NCI-H510A (cell line): Measurements from ENCODE around the gene ARHGAP15.

Experiments used
- DNase-seq: peaks from one replicate; lab custom pipeline; 2025; lab: John Stamatoyannopoulos, UW

The ARHGAP15 gene

DNA sequence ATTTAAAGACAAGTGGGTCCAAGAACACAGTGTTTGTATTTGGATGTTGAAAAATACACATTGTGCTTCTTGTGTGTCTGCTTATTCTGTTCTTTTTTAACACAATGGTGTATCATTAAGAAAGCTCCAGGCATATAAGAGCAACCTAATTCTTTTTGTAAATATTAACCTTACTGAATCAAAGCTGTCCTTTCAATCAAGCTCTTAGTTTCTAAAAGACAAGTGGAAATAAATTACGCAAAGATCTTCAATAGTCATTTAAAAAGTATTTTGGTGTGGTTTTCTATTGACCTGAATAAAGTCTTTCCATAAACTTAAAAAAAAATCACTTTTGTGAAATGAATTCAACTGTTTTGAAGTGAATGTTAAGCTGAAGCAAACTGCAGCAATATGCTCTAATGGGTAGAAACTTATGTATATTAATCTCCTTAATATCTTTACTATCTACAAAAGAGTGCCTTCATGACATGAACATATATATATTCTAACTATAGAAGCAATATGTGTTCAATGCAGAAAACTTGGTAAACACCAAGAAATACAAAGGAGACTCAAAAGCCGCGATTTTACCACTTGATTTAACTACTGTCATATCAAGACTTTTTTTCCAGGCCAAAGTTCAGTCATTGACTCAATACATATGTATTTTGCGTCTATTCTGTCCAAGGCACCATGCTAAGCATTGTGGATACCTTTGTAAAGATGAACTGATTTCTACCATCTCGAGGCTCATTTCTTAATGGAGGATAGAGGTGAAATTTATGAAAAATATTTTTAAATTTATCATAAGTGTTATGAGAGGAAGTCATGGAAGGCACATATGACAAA, 97.7 kb downstream of the ARHGAP15 start:
- no peak for DNase-seq

DNA sequence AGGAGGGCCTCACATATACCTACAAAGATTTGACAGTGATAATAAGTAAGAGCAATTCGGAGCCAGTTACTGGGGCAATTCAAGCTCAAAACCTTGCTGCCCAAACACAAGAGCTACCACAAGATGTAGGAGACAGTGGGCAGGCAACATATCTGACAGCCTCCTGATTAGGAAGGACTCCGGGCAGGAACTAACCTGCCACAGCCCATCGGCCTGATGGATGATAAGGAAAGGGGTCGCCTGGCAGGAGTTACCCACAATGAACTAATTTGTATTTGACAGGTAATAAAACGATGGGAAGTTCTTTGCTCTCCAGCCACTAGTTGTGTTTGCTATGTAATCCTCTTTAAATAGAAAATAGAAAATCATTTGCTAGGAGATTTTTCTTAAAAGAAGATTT, 100.2 kb downstream of the ARHGAP15 start:
- no peak for DNase-seq

DNA sequence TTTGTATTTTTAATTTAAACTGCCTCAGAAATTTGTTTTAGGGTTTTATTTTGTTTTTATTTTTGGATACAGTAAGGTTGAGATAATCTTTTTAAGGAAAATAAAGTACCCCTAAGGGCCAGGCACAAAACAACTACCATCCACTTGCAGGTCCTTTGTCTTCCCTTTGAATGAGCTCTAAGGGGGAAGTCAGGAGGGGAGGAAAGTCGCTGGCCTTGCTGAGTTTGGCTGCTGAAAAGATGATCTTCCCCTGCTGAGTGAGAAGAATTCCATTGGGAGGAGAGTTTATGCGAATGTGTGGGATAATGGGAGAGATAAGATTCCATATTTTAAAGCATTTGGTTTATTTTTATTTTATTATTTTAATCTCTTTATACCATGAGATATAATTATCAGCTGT, 100.7 kb downstream of the ARHGAP15 start:
- DNase-seq, result no peak

- no peak for DNase-seq
Observed at GRCh38 chr2:143230506-143231253, 101.5 kb downstream of the ARHGAP15 start.

DNA sequence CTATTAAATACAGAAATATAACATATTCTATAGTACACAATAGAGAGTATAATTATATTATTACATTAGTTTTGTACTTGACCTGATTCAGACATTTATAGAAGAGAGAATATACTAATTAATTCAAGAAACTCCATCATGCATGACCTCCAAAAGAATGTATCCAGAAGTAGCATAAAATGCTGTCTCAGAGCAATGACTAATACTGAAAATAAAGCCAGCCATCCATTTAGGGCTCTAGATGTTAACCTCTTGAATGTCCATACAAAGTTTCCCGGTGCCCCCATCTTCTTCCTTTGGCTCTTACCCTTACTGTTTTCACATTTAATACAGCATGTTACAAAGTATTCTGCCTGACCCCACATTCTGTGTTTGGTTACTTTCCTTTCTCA, 102.0 kb downstream of the ARHGAP15 start:
- DNase-seq, result no peak

DNA sequence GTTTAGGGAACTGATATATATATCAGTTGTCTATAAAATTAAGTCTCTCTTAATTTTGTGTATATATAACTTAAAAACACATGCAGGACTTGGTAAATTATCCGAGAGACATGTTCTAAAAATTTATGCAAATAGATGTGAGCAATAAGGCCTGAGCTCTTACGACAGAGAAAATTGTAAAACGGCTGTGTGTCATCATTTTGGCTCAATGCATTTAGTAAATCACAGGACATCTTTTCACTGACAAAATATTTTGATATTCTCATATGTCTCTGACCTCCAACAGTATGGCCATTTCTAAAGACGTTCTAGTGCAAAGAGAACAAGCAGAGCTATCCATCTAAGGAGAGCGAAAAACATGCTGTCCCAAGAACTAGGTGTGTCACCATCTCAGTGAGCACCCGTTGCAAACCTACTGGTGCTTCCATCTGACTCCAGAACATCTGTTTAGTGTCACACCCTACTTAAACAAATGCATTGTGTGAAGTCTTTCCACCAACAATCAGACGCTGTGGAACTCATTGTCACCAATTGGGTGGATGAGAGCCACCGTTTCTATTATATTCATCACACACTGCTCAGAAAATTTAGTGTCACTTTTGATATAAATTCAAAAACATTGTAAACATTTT, 108.0 kb downstream of the ARHGAP15 start:
- DNase-seq, result no peak

- no peak for DNase-seq
Observed at GRCh38 chr2:143241403-143242088, 112.3 kb downstream of the ARHGAP15 start.

- DNase-seq, result no peak
Observed at GRCh38 chr2:143246246-143246645, 117.0 kb downstream of the ARHGAP15 start.

GRCh38 chr2:143246815-143247744, 117.9 kb downstream of the ARHGAP15 start:
- DNase-seq, result no peak

- DNase-seq, result no peak
Observed at GRCh38 chr2:143248631-143249030, 119.4 kb downstream of the ARHGAP15 start.

DNA sequence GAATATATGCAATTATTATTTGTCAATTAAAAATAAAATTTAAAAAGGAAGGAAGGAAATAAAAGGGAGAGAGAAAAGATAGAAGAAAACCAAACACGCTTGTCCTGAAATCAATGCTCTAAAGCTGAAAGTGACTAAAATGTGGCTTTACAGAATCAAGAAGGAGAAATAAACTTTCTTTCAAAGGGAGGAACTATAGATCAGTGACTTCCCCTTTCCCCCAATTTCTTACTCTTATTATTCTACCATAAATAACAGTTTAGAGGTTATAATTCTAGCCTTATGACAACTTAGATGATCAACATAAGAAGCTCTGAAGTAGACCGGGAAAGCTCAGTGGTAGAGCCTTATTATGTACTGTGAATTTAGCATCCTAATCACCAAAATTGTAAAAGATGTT, 122.5 kb downstream of the ARHGAP15 start:
- DNase-seq, result no peak

- no peak for DNase-seq
Observed at GRCh38 chr2:143252138-143252907, 123.1 kb downstream of the ARHGAP15 start.

GRCh38 chr2:143254110-143254509, 124.9 kb downstream of the ARHGAP15 start:
- DNase-seq, result no peak

- no peak for DNase-seq
Observed at GRCh38 chr2:143255086-143255485, 125.9 kb downstream of the ARHGAP15 start.

DNA sequence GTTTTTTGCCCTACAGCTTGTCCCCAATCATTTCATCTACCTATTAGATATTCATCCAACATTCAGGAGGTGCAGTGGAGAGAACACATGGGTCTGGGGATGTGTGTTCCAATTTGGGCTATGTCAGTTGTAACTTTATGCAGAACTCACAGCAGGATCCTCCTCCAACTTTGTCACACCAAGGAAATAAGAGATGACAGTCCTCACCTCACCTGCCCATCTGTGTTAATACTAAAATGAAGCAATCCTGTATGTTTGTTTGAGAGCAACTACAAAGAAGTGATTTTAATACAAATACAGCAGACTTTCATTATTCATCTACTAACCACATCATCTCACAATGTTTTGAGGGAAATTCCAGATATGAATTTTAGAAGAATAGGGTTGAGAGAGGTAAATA, 126.7 kb downstream of the ARHGAP15 start:
- DNase-seq, result no peak

DNA sequence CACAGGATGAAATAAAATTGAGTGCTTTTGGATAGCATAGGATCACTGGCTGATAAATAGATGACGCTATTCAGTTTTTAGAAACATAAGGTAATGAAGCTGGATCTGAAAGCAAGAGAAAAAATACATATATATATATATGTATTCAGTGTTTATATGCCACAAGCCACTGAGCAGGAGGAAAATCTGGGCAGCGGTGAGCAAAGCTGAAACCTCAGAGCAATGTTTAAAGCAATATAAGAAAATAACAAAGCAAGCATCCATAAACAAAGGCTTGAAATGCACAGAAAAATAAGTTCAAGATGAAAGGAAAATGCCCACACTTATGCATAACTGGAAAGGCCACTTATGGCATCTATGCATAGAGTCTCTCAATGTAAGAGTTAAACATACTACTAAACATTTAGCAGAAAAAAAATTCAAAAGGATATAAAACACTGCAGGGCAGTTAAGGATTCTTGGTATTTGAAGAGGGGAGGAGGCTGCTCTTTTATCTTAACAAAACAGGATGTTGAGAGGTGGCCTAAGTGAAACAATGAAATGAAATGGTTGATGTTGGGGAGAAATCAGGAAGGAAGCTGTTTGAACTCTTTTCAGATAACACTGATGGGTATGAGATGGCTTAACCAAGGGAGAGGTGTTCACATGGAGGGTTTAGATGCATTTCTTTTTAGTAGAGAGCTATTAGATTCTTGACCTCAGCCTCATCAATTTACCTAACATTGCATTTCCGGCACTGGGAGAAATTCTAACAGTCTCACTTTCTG, 129.1 kb downstream of the ARHGAP15 start:
- no peak for DNase-seq

- peak; percentile 12 for DNase-seq
Observed at GRCh38 chr2:143259368-143259958, 130.2 kb downstream of the ARHGAP15 start.

- no peak for DNase-seq
Observed at GRCh38 chr2:143261986-143262385, 132.8 kb downstream of the ARHGAP15 start.

- DNase-seq, result no peak
Observed at GRCh38 chr2:143262389-143262788, 133.2 kb downstream of the ARHGAP15 start.
